SK-N-SH (cell line): Measurements from ENCODE around the gene ZIC1. TPM values are rescaled to one million over a fixed set of nuclear protein-coding genes. Genes with fewer than 3 reads are reported as not detected.

ENCODE experiments used
- polyA plus RNA-seq, 3 experiments: library from polyadenylated mRNA; depleted of rRNA; stranded (reverse); fragments of >200 nt; gene quantifications; 2 replicates each; pipeline ENCODE4 v1.2.3, GENCODE V29; 2012

ZIC1 gene
- polyA plus RNA-seq, 1 of the 3 experiments (the other 2 are of a cell fraction): 16.7 TPM

Other genes starting within 250 kb of the ZIC1 start
- 1.3 and 2.0 TPM in 2 replicates for gene ZIC4, start 2.8 kb upstream of the ZIC1 start, polyA plus RNA-seq (2012; rRNA removed)